ENCODE measurements around the gene SFMBT2.

The SFMBT2 gene

DNA sequence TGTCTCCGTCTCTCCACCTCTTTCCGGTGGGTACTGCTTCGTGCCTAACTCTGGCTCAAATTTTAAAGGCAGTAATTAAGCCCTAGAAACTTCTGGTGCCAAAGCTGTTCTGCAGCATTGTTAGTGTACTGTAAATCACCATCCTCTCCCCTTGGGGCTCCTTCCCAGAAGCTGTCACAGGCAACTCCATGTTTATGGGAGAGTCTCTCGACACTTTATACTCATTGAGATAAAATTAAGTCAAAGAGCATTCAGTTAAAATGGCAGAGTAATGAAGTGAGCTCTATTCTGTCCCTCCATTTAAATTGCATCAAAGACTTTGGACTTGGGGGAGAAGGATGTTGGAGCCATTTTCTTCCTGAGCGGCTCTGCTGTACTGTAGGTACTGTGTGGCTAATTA is 274.8 kb downstream of the SFMBT2 start:
- DNase-seq (ENCODE audit: low read depth in 2 of 2): no peak

DNA sequence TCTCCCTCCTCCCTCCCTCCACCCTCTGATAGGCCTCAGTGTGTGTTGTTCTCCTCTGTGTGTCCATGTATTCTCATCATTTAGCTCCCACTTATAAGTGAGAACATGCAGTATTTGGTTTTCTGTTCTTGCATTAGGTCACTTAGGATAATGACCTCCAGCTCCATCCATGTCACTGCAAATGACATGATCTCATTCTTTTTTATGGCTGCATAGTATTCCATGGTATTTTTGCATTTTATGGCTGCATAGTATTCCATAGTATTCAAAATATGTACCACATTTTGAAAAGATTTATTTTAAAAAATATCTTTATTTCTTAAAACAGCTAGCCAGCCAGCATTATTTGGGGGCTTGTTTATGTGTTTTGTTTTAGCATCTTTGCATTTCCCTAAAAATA is 275.6 kb downstream of the SFMBT2 start:
- DNase-seq (ENCODE audit: low read depth in 2 of 2): no peak

DNA sequence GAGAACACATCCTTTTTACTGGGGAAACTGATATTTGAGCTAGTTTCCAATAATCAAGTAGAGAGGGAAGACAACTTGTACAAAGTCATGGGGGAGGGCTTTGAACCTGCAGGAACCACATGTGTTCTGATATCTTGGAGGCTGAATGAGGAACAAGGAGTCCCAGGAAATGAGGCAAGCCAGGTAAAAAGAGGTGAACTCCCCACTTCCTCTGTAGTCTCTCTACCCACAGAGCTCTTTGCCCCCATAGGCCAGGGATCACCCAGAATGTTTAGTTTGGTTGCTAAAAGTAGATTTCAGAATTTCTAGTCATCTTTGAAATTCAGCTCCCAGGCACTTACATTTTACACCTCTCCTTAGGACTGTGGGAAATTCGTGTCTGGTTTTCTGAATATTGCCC is 276.4 kb downstream of the SFMBT2 start:
- no peak for DNase-seq (ENCODE audit: low read depth in 2 of 2)

DNA sequence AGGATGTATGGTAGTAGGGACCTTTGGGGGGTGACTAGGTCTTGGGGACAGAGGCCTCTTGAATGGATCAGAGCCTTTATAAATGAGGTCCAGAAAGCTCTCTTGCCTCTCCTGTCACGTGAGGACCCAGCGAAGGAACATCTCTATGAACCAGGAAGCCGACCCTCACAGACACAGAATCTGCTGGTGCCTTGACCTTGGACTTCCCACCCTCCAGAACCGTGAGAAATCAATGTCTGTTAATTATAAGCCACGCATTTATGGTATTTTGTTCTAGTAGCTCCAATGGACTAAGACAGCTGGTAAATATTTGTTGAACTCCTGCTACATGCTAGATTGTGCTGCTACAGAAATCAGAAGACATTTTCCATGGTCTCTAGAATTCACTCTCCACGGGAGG is 276.9 kb downstream of the SFMBT2 start:
- no peak for DNase-seq (ENCODE audit: low read depth in 2 of 2)

DNA sequence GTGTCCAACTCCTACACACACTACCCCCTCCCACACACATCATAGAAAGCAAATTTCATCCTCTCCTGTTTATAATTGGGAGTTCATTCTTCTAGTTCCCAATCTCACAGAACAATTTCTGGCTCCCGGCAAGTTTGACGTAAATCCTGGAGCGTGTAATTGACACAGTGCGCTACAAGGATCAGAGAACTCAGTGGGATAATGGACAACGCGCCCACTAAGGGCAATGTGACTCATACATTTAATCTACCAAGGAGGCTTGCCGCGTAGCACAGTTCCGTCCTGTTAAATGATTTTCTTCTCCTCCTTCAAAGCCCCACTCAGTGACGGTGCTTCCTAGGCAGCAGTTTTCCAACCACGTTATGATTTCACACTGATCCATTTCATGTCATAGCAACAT is 277.6 kb downstream of the SFMBT2 start:
- no peak for DNase-seq (ENCODE audit: low read depth in 2 of 2)

DNA sequence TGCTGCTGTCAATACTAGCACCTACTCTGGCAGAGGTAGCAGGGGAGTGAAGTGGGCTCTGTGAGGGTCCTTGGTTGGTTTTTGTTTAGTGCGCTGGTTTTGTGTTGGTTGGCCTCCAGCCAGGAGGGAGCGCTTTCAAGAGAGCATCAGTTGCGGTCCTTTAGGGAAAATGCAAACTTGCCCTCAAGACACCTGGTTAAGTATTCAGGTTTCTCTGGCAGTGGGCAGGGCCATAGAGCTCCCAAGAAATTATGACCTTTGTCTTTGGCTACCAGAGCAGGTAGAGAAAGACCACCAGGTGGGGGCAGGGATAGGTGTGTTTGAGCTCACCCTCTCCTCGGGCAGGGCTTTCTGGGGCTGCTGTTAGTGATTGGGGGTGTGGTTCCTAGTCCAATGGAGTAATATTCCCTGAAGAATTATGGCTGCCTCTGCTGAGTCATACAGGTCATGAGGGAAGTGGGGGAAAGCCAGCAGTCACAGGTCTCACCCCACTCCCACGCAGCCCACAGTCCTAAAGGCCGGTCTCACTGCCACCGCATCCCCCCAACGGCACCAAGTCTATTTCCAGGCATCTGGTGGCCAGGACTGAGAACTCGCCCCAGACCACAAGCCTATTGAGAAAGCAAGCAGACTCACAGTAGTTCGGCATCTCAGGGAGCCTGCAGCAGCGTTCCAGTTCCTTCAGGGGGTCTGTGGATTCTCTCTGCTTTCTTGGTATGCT is 280.5 kb downstream of the SFMBT2 start:
- DNase-seq (ENCODE audit: low read depth in 2 of 2): no peak

DNA sequence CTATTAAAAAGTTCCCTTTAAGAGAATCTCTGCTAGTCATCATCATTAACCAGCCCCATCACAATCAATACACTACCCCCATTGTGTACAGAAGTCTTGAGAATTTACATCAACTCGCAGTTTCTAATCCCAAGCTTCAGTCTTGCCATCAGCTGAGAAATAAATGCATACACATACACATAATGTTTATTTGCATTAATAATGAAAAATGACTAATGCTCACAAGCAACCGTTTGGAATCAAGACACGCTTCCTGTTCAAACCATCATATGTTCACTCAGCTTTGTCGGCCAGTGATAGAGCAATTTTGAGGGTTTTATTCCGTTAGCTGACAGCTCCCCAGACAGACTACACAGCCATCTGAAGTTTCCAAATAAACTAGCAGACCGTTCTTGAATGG is 287.1 kb downstream of the SFMBT2 start:
- DNase-seq (ENCODE audit: low read depth in 2 of 2): no peak

DNA sequence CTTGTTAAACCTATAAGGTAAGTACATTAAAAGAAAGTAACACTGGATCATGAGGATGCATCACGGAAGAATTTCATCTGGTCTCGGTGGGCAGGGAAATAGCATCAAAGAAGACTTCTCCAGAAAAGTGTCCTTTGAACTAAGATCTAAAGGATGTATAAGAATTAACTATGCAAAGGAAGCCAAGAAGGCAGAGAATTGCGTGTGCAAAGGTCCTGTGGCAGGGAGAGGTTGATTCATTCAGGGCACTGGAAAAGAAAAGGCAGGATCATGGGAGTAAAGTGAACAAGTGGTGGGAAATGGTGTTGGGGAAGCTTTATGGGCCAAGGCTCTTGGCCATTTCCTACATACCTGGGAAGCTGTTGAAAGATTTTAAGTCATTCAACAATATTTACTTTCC is 288.3 kb downstream of the SFMBT2 start:
- no peak for DNase-seq (ENCODE audit: low read depth in 2 of 2)

DNA sequence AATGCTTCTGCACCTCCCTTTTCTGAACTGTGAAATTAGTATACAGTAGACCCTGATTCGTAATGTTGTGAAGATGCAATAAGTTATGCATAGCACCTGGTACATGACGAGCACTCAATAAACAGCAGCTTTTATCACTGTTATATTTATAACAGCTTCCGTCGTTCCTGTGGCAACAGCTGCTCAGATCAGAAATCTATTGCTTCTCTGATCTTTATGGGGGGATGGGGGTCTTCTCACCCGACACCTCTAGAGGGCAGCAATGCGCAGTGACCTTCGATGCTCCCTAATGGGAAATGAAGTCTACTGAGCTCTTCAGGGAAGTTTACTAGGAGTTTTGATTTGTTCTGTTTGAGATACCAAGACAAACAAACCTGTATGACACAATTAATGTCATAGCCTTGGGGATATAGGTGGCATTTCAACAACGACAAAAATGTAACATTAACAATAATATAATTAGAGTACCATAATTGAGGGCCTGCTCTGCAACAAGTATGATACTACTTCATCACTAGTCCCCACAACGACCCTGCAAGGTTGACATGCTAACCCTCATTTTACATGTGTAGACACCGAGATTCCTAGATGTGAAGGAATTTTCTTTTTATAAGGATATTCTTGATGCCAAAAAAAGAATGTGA is 289.6 kb downstream of the SFMBT2 start:
- peak; percentile 37 to 59 for DNase-seq (ENCODE audit: low read depth in 2 of 2)

DNA sequence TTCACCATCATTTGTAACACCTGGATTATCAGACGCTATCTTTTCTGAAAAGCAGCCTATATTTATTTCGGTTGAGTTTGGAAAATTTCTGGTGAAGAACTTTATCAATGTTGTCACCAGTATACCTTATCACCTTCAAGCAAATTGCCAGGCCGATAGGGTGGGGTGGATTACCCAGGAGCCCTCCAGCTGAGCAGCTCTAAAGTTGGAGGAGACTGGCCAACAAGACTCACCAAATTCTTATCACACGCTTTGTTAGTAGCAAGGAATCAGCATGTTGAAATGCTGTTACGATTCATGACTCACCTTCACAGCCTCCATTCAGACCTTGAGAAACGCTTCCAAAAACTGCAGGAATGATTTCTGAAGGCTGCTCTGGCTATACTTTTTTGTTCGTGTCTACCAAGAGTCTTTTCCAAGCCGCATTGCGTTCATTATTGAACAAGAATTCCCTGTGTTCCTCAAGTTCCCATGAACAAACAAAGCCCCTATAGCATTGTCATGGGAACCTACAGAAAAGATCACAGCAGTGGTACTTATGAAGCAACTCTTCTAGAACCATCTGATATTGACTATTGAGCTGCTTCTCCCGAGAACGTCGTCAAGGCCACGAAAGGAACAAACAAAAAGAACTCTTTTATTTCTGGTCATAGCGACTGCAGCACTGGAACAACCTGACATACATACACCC is 291.4 kb downstream of the SFMBT2 start:
- DNase-seq (ENCODE audit: low read depth in 2 of 2): no peak

DNA sequence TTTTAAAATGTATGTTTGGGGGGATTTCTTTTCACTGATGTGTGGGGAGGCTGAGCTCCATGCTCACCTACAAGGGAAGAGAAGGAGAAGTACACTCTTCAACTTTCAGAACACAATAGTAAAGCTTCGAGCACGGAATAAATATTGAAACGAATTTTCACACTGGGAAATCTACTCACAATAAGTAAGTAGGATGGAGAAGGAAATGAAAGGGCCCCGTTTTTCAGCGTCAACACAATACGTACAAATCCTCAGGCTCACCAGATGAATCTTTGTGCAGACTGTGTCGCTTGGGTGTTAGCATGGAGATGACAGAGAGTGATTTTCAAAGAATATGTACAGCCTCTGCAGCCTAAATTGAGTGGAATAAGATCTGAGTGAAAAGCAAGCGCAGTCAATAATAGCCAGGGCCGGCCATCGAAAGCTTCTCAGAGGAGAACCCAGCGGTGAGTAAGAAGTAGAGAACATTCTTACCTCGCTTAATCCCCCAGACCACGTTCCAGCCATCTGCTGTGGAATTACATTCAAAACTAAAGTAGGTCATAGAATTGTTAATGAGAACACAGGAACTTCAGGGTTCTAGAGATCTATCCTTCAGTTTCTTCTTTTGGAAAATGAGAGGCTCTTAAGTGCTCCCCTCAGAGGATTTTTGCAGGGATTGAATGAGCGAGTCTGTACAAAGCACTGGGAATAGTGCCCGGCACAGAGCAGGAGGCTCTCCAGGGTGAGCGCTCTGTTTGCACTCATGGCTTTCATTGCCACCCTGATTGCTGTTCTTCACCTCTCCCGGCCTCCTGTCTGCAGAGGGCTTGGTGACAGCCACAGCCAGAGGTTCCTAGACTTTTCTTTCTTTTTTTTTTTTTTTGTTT is 292.8 kb downstream of the SFMBT2 start:
- DNase-seq (ENCODE audit: low read depth in 2 of 2): no peak

DNA sequence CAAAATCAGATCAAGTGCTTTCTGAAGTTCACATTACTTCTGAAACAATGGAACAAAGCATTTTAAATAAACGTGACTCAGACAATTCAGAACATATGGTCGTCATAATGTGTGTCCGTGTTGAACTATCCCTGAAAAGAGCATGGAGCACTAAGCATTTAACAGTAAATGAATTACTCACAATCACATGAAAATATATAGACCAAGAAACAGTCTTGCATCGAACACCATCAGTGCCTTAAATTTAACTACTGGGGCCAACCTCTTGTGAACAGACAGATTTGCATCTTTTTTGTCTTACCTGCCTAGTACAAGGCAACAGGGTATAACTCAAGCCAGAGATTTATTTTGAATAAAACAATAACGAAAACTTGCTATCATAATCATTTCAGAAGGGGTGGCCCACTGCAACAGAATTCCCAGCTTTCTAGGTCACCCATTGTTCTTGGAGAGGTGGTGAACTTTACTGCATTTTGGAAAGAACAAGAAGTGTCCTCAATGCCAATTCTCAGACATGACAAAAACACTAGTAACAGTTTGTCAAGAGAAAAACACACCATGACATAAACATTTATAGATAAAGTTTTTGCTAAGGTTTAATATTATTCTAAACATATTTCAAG is 293.5 kb downstream of the SFMBT2 start:
- DNase-seq (ENCODE audit: low read depth in 2 of 2): no peak

DNA sequence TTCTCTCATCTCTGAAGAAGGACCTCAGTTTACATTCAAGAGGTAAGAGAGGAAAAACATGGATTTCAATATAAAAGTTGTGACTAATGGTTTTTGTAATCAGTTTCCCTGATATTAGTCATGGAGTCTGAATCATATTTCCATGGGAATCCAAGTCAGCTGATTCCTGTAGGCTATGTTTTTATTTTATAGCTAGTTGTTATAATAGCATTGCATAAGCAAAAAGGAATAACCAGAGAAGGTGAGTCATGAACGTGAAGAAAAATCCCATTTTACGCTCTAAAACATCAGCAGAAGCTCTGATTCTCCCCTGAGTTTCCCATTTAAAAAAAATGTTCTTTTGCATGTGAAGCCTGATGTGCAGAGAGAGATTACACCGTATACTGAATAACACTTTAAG is 299.3 kb downstream of the SFMBT2 start:
- DNase-seq (ENCODE audit: low read depth in 2 of 2): no peak

DNA sequence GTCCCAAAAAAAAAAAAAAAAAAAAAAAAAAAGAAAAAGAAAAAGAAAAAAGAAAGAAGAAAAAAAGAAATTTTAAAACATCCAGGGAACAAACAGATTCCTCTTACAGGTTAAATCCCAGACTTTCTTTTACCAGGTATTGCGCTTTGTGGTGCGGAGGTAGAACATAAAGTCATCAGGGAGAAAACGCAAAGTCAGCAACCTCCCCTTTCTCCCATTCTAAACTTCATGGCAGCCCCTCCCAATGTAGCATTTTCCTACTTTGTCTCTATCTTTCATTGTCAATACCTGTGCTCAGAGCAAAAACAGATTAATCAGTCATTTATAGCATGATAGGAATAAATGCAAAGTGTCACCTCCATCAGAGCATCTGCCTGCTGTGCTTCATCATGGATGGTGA is 299.7 kb downstream of the SFMBT2 start:
- no peak for DNase-seq (ENCODE audit: low read depth in 2 of 2)

Data from stimulated activated CD8-positive, alpha-beta memory T cell treated with anti-CD3 and anti-CD28 coated beads, Interleukin-2, amount 100 ng/mL, for 48 hours (primary cell).